ENCODE data around the gene DNAJC17.

DNA sequence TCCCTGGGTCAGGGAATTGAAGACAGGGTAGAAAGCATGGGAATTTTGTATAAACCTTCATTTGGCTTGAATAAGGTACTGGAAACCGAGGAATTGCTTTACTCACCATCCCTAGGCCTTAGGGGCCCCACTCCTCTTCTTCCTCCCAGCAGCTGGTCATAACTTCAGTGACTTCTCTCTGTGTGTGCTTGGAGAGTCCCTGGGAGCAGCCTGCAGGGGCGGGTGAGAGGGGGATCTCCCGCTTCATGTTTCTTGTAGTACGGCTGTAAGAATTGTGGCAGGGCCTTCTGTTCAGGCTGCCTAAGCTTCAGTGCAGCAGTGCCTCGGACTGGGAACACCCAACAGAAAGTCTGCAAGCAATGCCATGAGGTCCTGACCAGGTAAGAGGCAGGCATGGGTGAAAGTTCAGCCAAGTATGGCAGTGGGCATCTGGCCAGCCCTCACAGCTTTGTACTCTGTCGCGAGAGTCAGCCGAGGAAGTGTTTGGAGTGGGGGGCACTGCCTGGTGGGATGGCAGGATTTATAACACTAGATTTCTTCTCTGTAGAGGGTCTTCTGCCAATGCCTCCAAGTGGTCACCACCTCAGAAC, 1.7 kb upstream of the DNAJC17 start:
- TF ChIP-seq, protein P1, sequence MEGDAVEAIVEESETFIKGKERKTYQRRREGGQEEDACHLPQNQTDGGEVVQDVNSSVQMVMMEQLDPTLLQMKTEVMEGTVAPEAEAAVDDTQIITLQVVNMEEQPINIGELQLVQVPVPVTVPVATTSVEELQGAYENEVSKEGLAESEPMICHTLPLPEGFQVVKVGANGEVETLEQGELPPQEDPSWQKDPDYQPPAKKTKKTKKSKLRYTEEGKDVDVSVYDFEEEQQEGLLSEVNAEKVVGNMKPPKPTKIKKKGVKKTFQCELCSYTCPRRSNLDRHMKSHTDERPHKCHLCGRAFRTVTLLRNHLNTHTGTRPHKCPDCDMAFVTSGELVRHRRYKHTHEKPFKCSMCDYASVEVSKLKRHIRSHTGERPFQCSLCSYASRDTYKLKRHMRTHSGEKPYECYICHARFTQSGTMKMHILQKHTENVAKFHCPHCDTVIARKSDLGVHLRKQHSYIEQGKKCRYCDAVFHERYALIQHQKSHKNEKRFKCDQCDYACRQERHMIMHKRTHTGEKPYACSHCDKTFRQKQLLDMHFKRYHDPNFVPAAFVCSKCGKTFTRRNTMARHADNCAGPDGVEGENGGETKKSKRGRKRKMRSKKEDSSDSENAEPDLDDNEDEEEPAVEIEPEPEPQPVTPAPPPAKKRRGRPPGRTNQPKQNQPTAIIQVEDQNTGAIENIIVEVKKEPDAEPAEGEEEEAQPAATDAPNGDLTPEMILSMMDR (IDR thresholded peaks at IDR 0.05 in 2 of 3, conservative IDR thresholded peaks at IDR 0.05 in 1 of 3; ENCODE audit: borderline replicate concordance in 1 of 3, insufficient read depth in 1 of 3, low read depth in 2 of 3, low read length in 2 of 3), result no peak
- TF ChIP-seq RAD21 (IDR thresholded peaks at IDR 0.05; ENCODE audit: low read depth), result no peak
- no peak for TF ChIP-seq EZH2phosphoT487 (IDR thresholded peaks at IDR 0.05; ENCODE audit: borderline replicate concordance)
- TF ChIP-seq SRF (IDR thresholded peaks at IDR 0.05; ENCODE audit: low read depth), result no peak
- no peak for TF ChIP-seq SP1 (IDR thresholded peaks at IDR 0.05; ENCODE audit: low read depth)
- TF ChIP-seq, protein P2, sequence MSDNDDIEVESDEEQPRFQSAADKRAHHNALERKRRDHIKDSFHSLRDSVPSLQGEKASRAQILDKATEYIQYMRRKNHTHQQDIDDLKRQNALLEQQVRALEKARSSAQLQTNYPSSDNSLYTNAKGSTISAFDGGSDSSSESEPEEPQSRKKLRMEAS (IDR thresholded peaks at IDR 0.05), result no peak
- no peak for TF ChIP-seq POLR2AphosphoS5 (IDR thresholded peaks at IDR 0.05; ENCODE audit: low read depth, low read length)
- TF ChIP-seq POLR2A (IDR thresholded peaks at IDR 0.05; ENCODE audit: borderline replicate concordance, extremely low read depth, insufficient read depth, insufficient read length), result no peak

All from HCT116 (cell line).